Tibial artery (tissue), 4 donors: ENCODE measurements around the gene PHF24.

ENCODE experiments used
- DNase-seq, 2 donors: peaks; one replicate each; pipeline ENCODE4 v3.0.0-alpha.2; 2019
- H3K27ac ChIP-seq, 2 donors: fragments of 200-600 bp; sonication (generic) in 1 of 2; 1 replicate in 1 of 2; 2 replicates in 1 of 2; pipeline ENCODE4 v1.5.1; 2018 to 2019; ENCODE audit warnings: mild to moderate bottlenecking in 1 of 2
- H3K27me3 ChIP-seq, 2 donors: fragments of 200-600 bp; sonication (generic) in 1 of 2; one replicate each; pipeline versions ENCODE4 v1.5.1 to v1.6.0; 2016 to 2019
- H3K36me3 ChIP-seq, 3 donors: fragments of 200-600 bp; sonication (generic) in 2 of 3; one replicate each; pipeline ENCODE4 v1.5.1; 2016 to 2019; ENCODE audit warnings: mild to moderate bottlenecking in 2 of 3
- H3K4me1 ChIP-seq, 4 donors: fragments of 200-600 bp; sonication (generic) in 2 of 4; 1 replicate in 3 of 4; 2 replicates in 1 of 4; pipeline ENCODE4 v1.5.1; 2016 to 2019
- H3K4me3 ChIP-seq, 2 donors: fragments of 200-600 bp; sonication (generic) in 1 of 2; 1 replicate in 1 of 2; 2 replicates in 1 of 2; pipeline ENCODE4 v1.5.1; 2018 to 2019; ENCODE audit warnings: mild to moderate bottlenecking in 2 of 2
- H3K9me3 ChIP-seq, 3 donors: fragments of 200-600 bp; sonication (generic) in 1 of 3; one replicate each; pipeline ENCODE4 v1.5.1; 2016 to 2019
- CTCF ChIP-seq, 2 experiments: fragments of 200-600 bp in 1 of 2; fragments of 450-650 bp in 1 of 2; IDR thresholded peaks; one replicate each; pipeline ENCODE4 v1.5.1; 2017 to 2019; ENCODE audit warnings: antibody characterized with exemption in 2 of 2, mild to moderate bottlenecking in 1 of 2, moderate library complexity in 1 of 2
- intact Hi-C: fragments of 100-400 bp; cut with DNase I; formaldehyde crosslinking; loops from one replicate; pipeline ENCODE4 v1.15.0; 2023; ENCODE audit warnings: low total_unique reads

Gene PHF24

GRCh38 chr9:34996181-34996904 is 38.3 kb downstream of the PHF24 start:
- Histone ChIP-seq H3K4me1 (peaks cover 0 to 53% (median 38%) of the 10 kb centered on the region in 4 donors), H3K36me3 (peaks cover 13 to 26% (median 22%) of the 10 kb centered on the region in 3 donors), H3K27ac (peak overlapping the region; percentile 93 to 100), H3K9me3 (no peaks in the 10 kb centered on the region), H3K4me3 (no peak overlapping the region), H3K27me3 (no peaks in the 10 kb centered on the region)
- intact Hi-C loops: loop anchor here (5.0 kb wide), 1 partner anchor 71 kb away; no protein-coding TSS in a partner anchor
- TF ChIP-seq CTCF (IDR thresholded peaks at IDR 0.05): no peak
- DNase-seq: no peak

GRCh38 chr9:34996905-34997279 is 38.8 kb downstream of the PHF24 start:
- Histone ChIP-seq H3K27ac (peak overlapping the region in 1 of 2 donors; percentile 37), H3K9me3 (no peaks in the 10 kb centered on the region), H3K36me3 (peaks cover 13 to 28% (median 22%) of the 10 kb centered on the region in 3 donors), H3K27me3 (no peaks in the 10 kb centered on the region), H3K4me3 (no peak overlapping the region), H3K4me1 (peaks cover 0 to 47% (median 33%) of the 10 kb centered on the region in 4 donors)
- intact Hi-C loops: loop anchor here (5.0 kb wide), 1 partner anchor 70 kb away; no protein-coding TSS in a partner anchor
- DNase-seq: no peak
- no peak for TF ChIP-seq CTCF (IDR thresholded peaks at IDR 0.05)

- no peak for DNase-seq
- Histone ChIP-seq H3K27me3 (no peaks in the 10 kb centered on the region), H3K27ac (peak overlapping the region in 1 of 2 donors; percentile 37), H3K4me1 (peaks cover 0 to 42% (median 28%) of the 10 kb centered on the region in 4 donors), H3K4me3 (no peak overlapping the region), H3K36me3 (peaks cover 13 to 30% (median 22%) of the 10 kb centered on the region in 3 donors), H3K9me3 (no peaks in the 10 kb centered on the region)
- intact Hi-C loops: loop anchor here (5.0 kb wide), 1 partner anchor 70 kb away; no protein-coding TSS in a partner anchor
- TF ChIP-seq CTCF (IDR thresholded peaks at IDR 0.05): no peak
Measured at GRCh38 chr9:34997379-34997781, 39.3 kb downstream of the PHF24 start.

GRCh38 chr9:34998266-34998665 is 40.2 kb downstream of the PHF24 start:
- TF ChIP-seq CTCF (IDR thresholded peaks at IDR 0.05): no peak
- no peaks in the 10 kb centered on the region for H3K27me3 ChIP-seq
- no peak for DNase-seq
- no peak overlapping the region for H3K4me3 ChIP-seq
- no peaks in the 10 kb centered on the region for H3K9me3 ChIP-seq
- peak overlapping the region in 1 of 2 donors; percentile 37 for H3K27ac ChIP-seq
- peaks cover 0 to 33% (median 20%) of the 10 kb centered on the region in 4 donors for H3K4me1 ChIP-seq
- peaks cover 13 to 30% (median 22%) of the 10 kb centered on the region in 3 donors for H3K36me3 ChIP-seq
- intact Hi-C loops: loop anchor here (5.0 kb wide), 1 partner anchor 69 kb away; no protein-coding TSS in a partner anchor

- intact Hi-C loops: loop anchor here (5.0 kb wide), 1 partner anchor 68 kb away; no protein-coding TSS in a partner anchor
Measured at GRCh38 chr9:34999576-34999975, 41.5 kb downstream of the PHF24 start.

More at GRCh38 chr9:34999576-34999975, 41.5 kb downstream of the PHF24 start:
- no peak for TF ChIP-seq CTCF (IDR thresholded peaks at IDR 0.05)
- no peak for DNase-seq
- no peak overlapping the region for H3K4me3 ChIP-seq
- H3K4me1 ChIP-seq: peaks cover 0 to 20% (median 7%) of the 10 kb centered on the region in 4 donors
- no peaks in the 10 kb centered on the region for H3K27me3 ChIP-seq
- no peak overlapping the region for H3K27ac ChIP-seq
- no peaks in the 10 kb centered on the region for H3K9me3 ChIP-seq
- peaks cover 13 to 30% (median 22%) of the 10 kb centered on the region in 3 donors for H3K36me3 ChIP-seq
